Neural cell (in vitro differentiated cells): ENCODE data around the gene MYNN.

ENCODE experiments used
- CTCF ChIP-seq: fragments of 450-650 bp; IDR thresholded peaks from 2 replicates; pipeline ENCODE4 v1.5.1; 2014; ENCODE audit warnings: antibody characterized with exemption, mild to moderate bottlenecking, moderate library complexity; ENCODE audit not compliant: poor library complexity, severe bottlenecking
- EP300 ChIP-seq: fragments of 450-650 bp; conservative IDR thresholded peaks from 2 replicates; pipeline ENCODE4 v1.6.1; 2014; ENCODE audit warnings: antibody characterized with exemption, mild to moderate bottlenecking, moderate library complexity; ENCODE audit not compliant: poor library complexity, severe bottlenecking
- EZH2 ChIP-seq: fragments of 200-600, 300-800 bp; shearing (Covaris generic), sonication (generic); IDR thresholded peaks from 2 replicates; pipeline ENCODE4 v1.6.1; 2014; ENCODE audit warnings: antibody characterized with exemption, low read length, borderline replicate concordance, mild to moderate bottlenecking; ENCODE audit not compliant: insufficient read depth, poor library complexity, severe bottlenecking
- POLR2AphosphoS5 ChIP-seq: IDR thresholded peaks from 2 replicates; pipeline ENCODE4 v1.6.1; 2012
- RAD21 ChIP-seq: fragments of 450-650 bp; conservative IDR thresholded peaks from 2 replicates; pipeline ENCODE4 v1.6.1; 2014; ENCODE audit warnings: antibody characterized with exemption, mild to moderate bottlenecking, moderate library complexity
- REST ChIP-seq: IDR thresholded peaks from 2 replicates; pipeline ENCODE4 v1.6.1; 2012; ENCODE audit warnings: borderline replicate concordance
- SMC3 ChIP-seq: fragments of 450-650 bp; conservative IDR thresholded peaks from 2 replicates; pipeline ENCODE4 v1.6.1; 2014; ENCODE audit warnings: antibody characterized with exemption, mild to moderate bottlenecking, moderate library complexity; ENCODE audit not compliant: poor library complexity
- TAF1 ChIP-seq: IDR thresholded peaks from 2 replicates; pipeline ENCODE4 v1.6.1; 2012; ENCODE audit warnings: low read depth

- TF ChIP-seq CTCF = no peak
- TF ChIP-seq EZH2 = no peak
- TF ChIP-seq EP300 = no peak
- no peak for TF ChIP-seq RAD21
- TF ChIP-seq REST = no peak
- TF ChIP-seq POLR2AphosphoS5 = no peak
- TF ChIP-seq TAF1 = no peak
- no peak for TF ChIP-seq SMC3
These were observed 3.7 kb upstream of the MYNN start, which contains the start of gene ACTRT3 for GRCh38 chr3:169769287-169770181.
